HepG2 (cell line): ENCODE data around the gene TCF12. TPM values are rescaled to one million over a fixed set of nuclear protein-coding genes. Genes with fewer than 3 reads are reported as not detected.

ENCODE experiments used
- ATAC-seq: fragments of 200-7000 bp; cut with Tn5 transposase; 3 replicates; pipeline ENCODE4 v1.9.1; 2020; ENCODE audit warnings: mild to moderate bottlenecking, moderate library complexity
- BruUV-seq: library from RNA; stranded (reverse); fragments of 400-500 nt; replicated peaks from 2 replicates; lab custom pipeline; 2021; lab: Mats Ljungman, UMichigan
- CTCF ChIA-PET: fragments of 300-600 bp; formaldehyde crosslinking; extraction: SDS; loops from one replicate; lab custom pipeline; 2021; ENCODE audit warnings: low total read pairs, inconsistent platforms, low intra/inter-chr PET ratio; lab: Yijun Ruan, JAX
- POLR2A ChIA-PET: fragments of 350-600 bp; sonication (Branson Sonifier 250); formaldehyde crosslinking; loops from one replicate; lab custom pipeline; 2020; ENCODE audit warnings: antibody characterized with exemption, inconsistent platforms; lab: Yijun Ruan, JAX
- DNase-seq: peaks from one replicate; pipeline ENCODE4 v3.0.0-alpha.2; 2015; ENCODE audit warnings: low spot score
- FAIRE-seq: peaks from 3 replicates; lab custom pipeline; 2011; peaks lifted over from hg19 to GRCh38; lab: Jason Lieb, UNC
- H2AFZ ChIP-seq: one replicate; pipeline ENCODE4 v1.6.1; 2011; ENCODE audit warnings: low read length, inconsistent platforms
- H3K27ac ChIP-seq: fragments of 300-600 bp; 3 replicates; pipeline ENCODE4 v1.8.0; 2011; ENCODE audit warnings: mixed run types, mild to moderate bottlenecking, mixed read lengths, low read length, inconsistent platforms; ENCODE audit not compliant: insufficient read depth; ENCODE audit errors: extremely low read length
- H3K27me3 ChIP-seq, 2 experiments: fragments of 200-600 bp in 1 of 2; 2 replicates in 1 of 2; 3 replicates in 1 of 2; pipeline versions ENCODE4 v1.6.0 to v1.8.0; 2011; ENCODE audit warnings: low read length in 2 of 2, mild to moderate bottlenecking in 2 of 2, moderate library complexity in 2 of 2, inconsistent platforms in 1 of 2; ENCODE audit not compliant: insufficient read depth in 2 of 2, control insufficient read depth in 1 of 2
- H3K36me3 ChIP-seq, 2 experiments: fragments of 200-600 bp in 1 of 2; replicated peaks in 1 of 2; 2 replicates in 1 of 2; 3 replicates in 1 of 2; pipeline versions ENCODE4 v1.5.1 to v1.8.0; 2011; ENCODE audit warnings: low read length in 2 of 2, inconsistent platforms in 1 of 2; ENCODE audit not compliant: insufficient read depth in 2 of 2, control insufficient read depth in 1 of 2
- H3K4me1 ChIP-seq: 2 replicates; pipeline ENCODE4 v1.5.1; 2012; ENCODE audit warnings: low read length, inconsistent platforms; ENCODE audit not compliant: insufficient read depth
- H3K4me2 ChIP-seq: 2 replicates; pipeline ENCODE4 v1.6.0; 2011; ENCODE audit warnings: low read depth, low read length, inconsistent platforms
- H3K4me3 ChIP-seq, 3 experiments: fragments of 200-600 bp in 1 of 3; sonication (generic), shearing (Covaris generic) in 1 of 3; replicated peaks in 1 of 3; 2 replicates each; pipeline ENCODE4 v1.5.1; 2011 to 2016; ENCODE audit warnings: low read length in 3 of 3, inconsistent platforms in 2 of 3, low read depth in 2 of 3, mild to moderate bottlenecking in 2 of 3, control low read depth in 1 of 3, mixed read lengths in 1 of 3; ENCODE audit not compliant: insufficient read depth in 1 of 3
- H3K79me2 ChIP-seq: one replicate; pipeline ENCODE4 v1.6.1; 2011; ENCODE audit warnings: low read length, inconsistent platforms; ENCODE audit not compliant: insufficient read depth
- H3K9ac ChIP-seq: 2 replicates; pipeline ENCODE4 v1.6.0; 2011; ENCODE audit warnings: mild to moderate bottlenecking, low read depth, low read length, inconsistent platforms; ENCODE audit not compliant: insufficient read depth
- H3K9me3 ChIP-seq: 2 replicates; pipeline ENCODE4 v1.5.1; 2012; ENCODE audit warnings: mild to moderate bottlenecking, low read length
- H4K20me1 ChIP-seq: 2 replicates; pipeline ENCODE4 v1.6.0; 2011; ENCODE audit warnings: inconsistent platforms, mild to moderate bottlenecking, low read length, moderate library complexity; ENCODE audit not compliant: insufficient read depth
- CCDC6 ChIP-seq: sonication (generic); formaldehyde crosslinking; IDR thresholded peaks from 2 replicates; pipeline ENCODE4 v1.8.1; 2022; ENCODE audit warnings: mild to moderate bottlenecking, missing genetic modification reagents, moderate library complexity
- MED8 ChIP-seq: sonication (generic); formaldehyde crosslinking; IDR thresholded peaks from 2 replicates; pipeline ENCODE4 v1.8.1; 2023; ENCODE audit warnings: mild to moderate bottlenecking, missing genetic modification reagents; ENCODE audit not compliant: insufficient replicate concordance
- ZNF773 ChIP-seq: sonication (generic); formaldehyde crosslinking; IDR thresholded peaks from 2 replicates; pipeline ENCODE4 v1.4.0; 2020; ENCODE audit warnings: missing genetic modification reagents, borderline replicate concordance
- WGBS: methylation state at CpG from one replicate; pipeline ENCODE4 v1.1.6; 2017; ENCODE audit warnings: low lambda C conversion rate; 5-methylcytosine and 5-hydroxymethylcytosine counted together
- in situ Hi-C: cut with HindIII; loops from 2 replicates; pipeline ENCODE4 v1.10.0; 2017; ENCODE audit warnings: low pct_unique_long_range_greater_than_20kb; ENCODE audit not compliant: extremely low pct_ligation_motif_present
- intact Hi-C: fragments of 100-400 bp; cut with micrococcal nuclease; formaldehyde crosslinking; loops from one replicate; pipeline ENCODE4 v1.10.0; 2022; ENCODE audit not compliant: unreplicated experiment
- polyA plus RNA-seq, 8 experiments: library from polyadenylated mRNA; depleted of rRNA in 3 of 8; stranded (reverse) in 7 of 8; unstranded in 1 of 8; fragments of >200 nt; fragmentation: Illumina TruSeq in 4 of 8; extraction: Trizol in 4 of 8; gene quantifications; 2 replicates each; pipeline versions ENCODE4 v1.2.1 to v1.2.3, GENCODE V29; 2011 to 2016; ENCODE audit warnings: low read depth in 4 of 8, missing spikeins in 1 of 8, mixed read lengths in 1 of 8; ENCODE audit not compliant: insufficient read depth in 1 of 8
- total RNA-seq, 5 experiments: library from RNA; depleted of rRNA; stranded (reverse); fragments of >200 nt; fragmentation: Illumina TruSeq; extraction: Trizol; gene quantifications; 2 replicates each; pipeline ENCODE4 v1.2.3, GENCODE V29; 2016; ENCODE audit warnings: low read depth in 1 of 5
- TF ChIP-seq, protein P1 (sequence below): fragments of 450-650 bp; IDR thresholded peaks from 2 replicates; pipeline ENCODE4 v1.6.1; 2016
- TF ChIP-seq, protein P2 (sequence below): sonication (generic); formaldehyde crosslinking; IDR thresholded peaks from 2 replicates; pipeline ENCODE4 v1.5.1; 2020; ENCODE audit warnings: mild to moderate bottlenecking, moderate library complexity, missing genetic modification reagents

Gene TCF12
- total and polyA plus RNA-seq, 2 of the 13 experiments (the other 11 are each of a cell fraction or from before 2014, with no cell fraction given), result 48.6 to 51.1 TPM

DNA sequence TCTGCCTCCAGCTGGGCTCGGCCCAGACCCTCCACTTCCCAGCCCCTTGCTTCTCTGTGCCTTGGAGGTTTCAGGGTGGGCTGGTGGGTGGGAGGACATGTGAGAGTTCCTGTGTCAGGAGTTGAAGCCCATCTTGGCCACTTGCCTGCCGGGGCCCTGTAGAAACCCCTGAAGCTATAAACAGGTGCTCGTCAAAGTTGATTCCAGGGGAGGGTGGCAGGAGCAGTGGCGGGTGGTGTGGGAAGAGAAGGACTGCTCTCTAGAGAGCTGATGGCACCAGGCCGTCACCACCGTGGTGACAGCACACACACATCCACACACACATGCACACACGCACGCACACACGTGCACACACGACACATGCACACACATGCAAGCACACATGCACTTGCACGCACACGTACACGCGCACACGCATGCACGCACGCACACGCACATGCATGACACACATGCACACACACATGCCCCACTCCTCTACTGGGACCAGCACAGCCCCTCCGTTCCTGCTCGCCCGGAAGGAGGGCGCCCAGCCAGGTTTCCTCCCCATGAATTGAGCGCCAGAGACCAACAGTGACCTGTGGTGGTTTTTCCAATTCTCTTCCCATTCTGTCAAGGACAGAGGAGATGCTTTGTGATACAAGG, 401.6 kb downstream of the TCF12 start:
- BruUV-seq, result no TSS peak
- CTCF ChIA-PET, result no interaction called here
- Histone ChIP-seq H3K9ac (no peak overlapping the region), H3K4me2 (no peak overlapping the region), H3K27ac (no peak overlapping the region)
- no peak for ATAC-seq
- in situ Hi-C loops, result no loop called here
- 68% methylated on average over 19 of the region's 23 CpGs for WGBS
- TF ChIP-seq, protein P1, sequence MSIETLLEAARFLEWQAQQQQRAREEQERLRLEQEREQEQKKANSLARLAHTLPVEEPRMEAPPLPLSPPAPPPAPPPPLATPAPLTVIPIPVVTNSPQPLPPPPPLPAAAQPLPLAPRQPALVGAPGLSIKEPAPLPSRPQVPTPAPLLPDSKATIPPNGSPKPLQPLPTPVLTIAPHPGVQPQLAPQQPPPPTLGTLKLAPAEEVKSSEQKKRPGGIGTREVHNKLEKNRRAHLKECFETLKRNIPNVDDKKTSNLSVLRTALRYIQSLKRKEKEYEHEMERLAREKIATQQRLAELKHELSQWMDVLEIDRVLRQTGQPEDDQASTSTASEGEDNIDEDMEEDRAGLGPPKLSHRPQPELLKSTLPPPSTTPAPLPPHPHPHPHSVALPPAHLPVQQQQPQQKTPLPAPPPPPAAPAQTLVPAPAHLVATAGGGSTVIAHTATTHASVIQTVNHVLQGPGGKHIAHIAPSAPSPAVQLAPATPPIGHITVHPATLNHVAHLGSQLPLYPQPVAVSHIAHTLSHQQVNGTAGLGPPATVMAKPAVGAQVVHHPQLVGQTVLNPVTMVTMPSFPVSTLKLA, result peak; percentile 62
- no peak for TF ChIP-seq ZNF773
- TF ChIP-seq, all 625 proteins: peak for 1
- POLR2A ChIA-PET, result no interaction called here
- Histone ChIP-seq H4K20me1 (no peaks in the 10 kb centered on the region), H3K9me3 (no peaks in the 10 kb centered on the region), H3K4me3 (no peak overlapping the region), H3K4me1 (peaks cover 13% of the 10 kb centered on the region), H3K27me3 (no peaks in the 10 kb centered on the region; a peak in 1 of 5 replicates), H2AFZ (no peak overlapping the region), H3K36me3 (no peaks in the 10 kb centered on the region), H3K79me2 (no peaks in the 10 kb centered on the region)
- FAIRE-seq (no peak), DNase-seq (no peak)
- intact Hi-C loops, result no loop called here

DNA sequence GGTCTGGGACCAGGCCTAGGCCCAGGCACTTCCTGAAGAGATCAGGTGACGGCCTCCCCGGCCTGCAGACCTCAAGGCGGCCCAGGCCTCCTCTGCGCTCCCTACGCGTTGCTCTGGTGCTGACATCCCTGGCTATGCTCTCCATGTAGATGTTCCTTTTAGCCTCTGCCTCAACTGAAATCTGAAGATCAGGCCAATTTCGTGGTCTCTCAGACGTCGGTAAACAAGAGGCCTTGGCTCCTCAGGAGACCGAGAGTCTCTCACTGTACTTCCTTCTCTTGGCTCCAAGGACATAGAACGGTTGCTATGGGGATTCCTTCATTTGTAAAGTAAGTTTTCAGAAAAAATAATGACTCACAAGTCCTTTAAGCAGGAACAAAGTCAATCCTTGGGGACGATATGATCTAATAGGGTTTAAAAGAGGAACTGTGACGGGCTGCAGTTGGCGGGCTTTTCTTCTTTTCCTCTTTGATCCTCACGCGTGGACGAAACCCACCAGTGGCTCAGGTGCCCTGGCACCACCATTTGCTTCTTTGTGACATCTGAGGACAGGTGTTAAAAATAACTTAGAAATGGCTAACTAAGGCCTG, 402.3 kb downstream of the TCF12 start:
- no peaks in the 10 kb centered on the region for H3K36me3 ChIP-seq
- ChIA-PET POLR2A (no interaction called here), CTCF (no interaction called here)
- no peak for FAIRE-seq
- H3K27me3 ChIP-seq, result no peaks in the 10 kb centered on the region; a peak in 1 of 5 replicates
- no peak overlapping the region for H2AFZ ChIP-seq
- ATAC-seq, result no peak
- no peaks in the 10 kb centered on the region for H3K79me2 ChIP-seq
- peaks cover 16% of the 10 kb centered on the region for H3K4me1 ChIP-seq
- in situ Hi-C loops, result no loop called here
- H3K9ac ChIP-seq, result no peak overlapping the region
- no peaks in the 10 kb centered on the region for H3K9me3 ChIP-seq
- no peak for DNase-seq
- intact Hi-C loops, result no loop called here
- no peak overlapping the region for H3K4me3 ChIP-seq
- TF ChIP-seq, protein P2, sequence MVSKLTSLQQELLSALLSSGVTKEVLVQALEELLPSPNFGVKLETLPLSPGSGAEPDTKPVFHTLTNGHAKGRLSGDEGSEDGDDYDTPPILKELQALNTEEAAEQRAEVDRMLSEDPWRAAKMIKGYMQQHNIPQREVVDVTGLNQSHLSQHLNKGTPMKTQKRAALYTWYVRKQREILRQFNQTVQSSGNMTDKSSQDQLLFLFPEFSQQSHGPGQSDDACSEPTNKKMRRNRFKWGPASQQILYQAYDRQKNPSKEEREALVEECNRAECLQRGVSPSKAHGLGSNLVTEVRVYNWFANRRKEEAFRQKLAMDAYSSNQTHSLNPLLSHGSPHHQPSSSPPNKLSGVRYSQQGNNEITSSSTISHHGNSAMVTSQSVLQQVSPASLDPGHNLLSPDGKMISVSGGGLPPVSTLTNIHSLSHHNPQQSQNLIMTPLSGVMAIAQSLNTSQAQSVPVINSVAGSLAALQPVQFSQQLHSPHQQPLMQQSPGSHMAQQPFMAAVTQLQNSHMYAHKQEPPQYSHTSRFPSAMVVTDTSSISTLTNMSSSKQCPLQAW, result no peak
- no peak for TF ChIP-seq CCDC6
- TF ChIP-seq MED8 (CRISPR knock-in tag), result no peak
- no peaks in the 10 kb centered on the region for H4K20me1 ChIP-seq
- no peak overlapping the region for H3K4me2 ChIP-seq
- H3K27ac ChIP-seq, result no peak overlapping the region
- no TSS peak for BruUV-seq
- WGBS, result 57% methylated on average over 13 of the region's 17 CpGs
